Mesenchymal stem cell (in vitro differentiated cells and primary cell): Measurements from ENCODE around the gene SYT6.

Experiments
- DNase-seq: peaks from one replicate; pipeline ENCODE4 v3.0.0-alpha.2; 2013
- H2AFZ ChIP-seq: one replicate; pipeline ENCODE4 v1.6.1; 2013; ENCODE audit warnings: low read depth, mild to moderate bottlenecking, control low read depth, inconsistent platforms, low read length, moderate library complexity
- H2AK5ac ChIP-seq: 2 replicates; pipeline ENCODE4 v1.6.1; 2013; ENCODE audit warnings: low read length, moderate library complexity, mild to moderate bottlenecking, inconsistent platforms; ENCODE audit not compliant: severe bottlenecking
- H2BK120ac ChIP-seq: one replicate; pipeline ENCODE4 v1.6.1; 2013; ENCODE audit warnings: low read depth, mild to moderate bottlenecking, inconsistent platforms, low read length, moderate library complexity
- H2BK12ac ChIP-seq, 2 experiments: one replicate each; pipeline ENCODE4 v1.6.1; 2013; ENCODE audit warnings: inconsistent platforms in 2 of 2, low read length in 2 of 2, mild to moderate bottlenecking in 2 of 2, moderate library complexity in 2 of 2, control low read depth in 1 of 2
- H2BK15ac ChIP-seq: one replicate; pipeline ENCODE4 v1.6.1; 2013; ENCODE audit warnings: mild to moderate bottlenecking, low read depth, inconsistent platforms; ENCODE audit not compliant: poor library complexity, severe bottlenecking
- H2BK5ac ChIP-seq: 2 replicates; pipeline ENCODE4 v1.6.1; 2013; ENCODE audit warnings: low read depth, mild to moderate bottlenecking, low read length, control low read depth, inconsistent platforms; ENCODE audit not compliant: poor library complexity, severe bottlenecking
- H3K14ac ChIP-seq, 2 experiments: one replicate each; pipeline ENCODE4 v1.6.1; 2013; ENCODE audit warnings: inconsistent platforms in 2 of 2, low read length in 2 of 2, control low read depth in 1 of 2, mild to moderate bottlenecking in 1 of 2, moderate library complexity in 1 of 2
- H3K18ac ChIP-seq, 2 experiments: one replicate each; pipeline ENCODE4 v1.6.1; 2013; ENCODE audit warnings: inconsistent platforms in 2 of 2, low read length in 2 of 2, control low read depth in 1 of 2, low read depth in 1 of 2, mild to moderate bottlenecking in 1 of 2
- H3K23ac ChIP-seq, 2 experiments: one replicate each; pipeline ENCODE4 v1.6.1; 2013; ENCODE audit warnings: inconsistent platforms in 2 of 2, low read length in 2 of 2, mild to moderate bottlenecking in 2 of 2, moderate library complexity in 2 of 2, control low read depth in 1 of 2
- H3K27ac ChIP-seq: 2 replicates; pipeline ENCODE4 v1.5.1; 2013; ENCODE audit warnings: mild to moderate bottlenecking, moderate library complexity, low read length, control low read depth, inconsistent platforms; ENCODE audit not compliant: poor library complexity, severe bottlenecking
- H3K27me3 ChIP-seq, 2 experiments: 2 replicates each; pipeline versions ENCODE4 v1.6.1 to v1.7.0; 2013; ENCODE audit warnings: low read length in 2 of 2, mild to moderate bottlenecking in 2 of 2, moderate library complexity in 2 of 2, control low read depth in 1 of 2, inconsistent platforms in 1 of 2; ENCODE audit not compliant: control insufficient read depth in 1 of 2, insufficient read depth in 1 of 2
- H3K36me3 ChIP-seq, 2 experiments: 2 replicates each; pipeline versions ENCODE4 v1.6.1 to v1.7.0; 2013; ENCODE audit warnings: low read length in 2 of 2, control low read depth in 1 of 2, inconsistent platforms in 1 of 2, low read depth in 1 of 2, mild to moderate bottlenecking in 1 of 2; ENCODE audit not compliant: insufficient read depth in 2 of 2, control insufficient read depth in 1 of 2
- H3K4ac ChIP-seq, 2 experiments: one replicate each; pipeline ENCODE4 v1.6.1; 2013; ENCODE audit warnings: inconsistent platforms in 2 of 2, low read length in 2 of 2, mild to moderate bottlenecking in 2 of 2, moderate library complexity in 2 of 2, control low read depth in 1 of 2, low read depth in 1 of 2
- H3K4me1 ChIP-seq: 2 replicates; pipeline ENCODE4 v1.6.1; 2013; ENCODE audit warnings: low read depth, low read length, control low read depth; ENCODE audit not compliant: control insufficient read depth, insufficient read depth
- H3K4me2 ChIP-seq: 2 replicates; pipeline ENCODE4 v1.6.1; 2013; ENCODE audit warnings: low read length, mild to moderate bottlenecking, inconsistent platforms; ENCODE audit not compliant: poor library complexity, severe bottlenecking
- H3K4me3 ChIP-seq, 2 experiments: 2 replicates each; pipeline versions ENCODE4 v1.5.1 to v1.7.0; 2013; ENCODE audit warnings: low read length in 2 of 2, mild to moderate bottlenecking in 2 of 2, control low read depth in 1 of 2, low read depth in 1 of 2; ENCODE audit not compliant: insufficient read depth in 1 of 2
- H3K79me1 ChIP-seq: replicated peaks from 2 replicates; pipeline ENCODE4 v1.6.1; 2013; ENCODE audit warnings: mild to moderate bottlenecking, control low read depth, low read length, inconsistent platforms; ENCODE audit not compliant: poor library complexity, severe bottlenecking
- H3K9ac ChIP-seq: 2 replicates; pipeline ENCODE4 v1.7.0; 2013; ENCODE audit warnings: mild to moderate bottlenecking, low read length, moderate library complexity
- H3K9me3 ChIP-seq: 2 replicates; pipeline ENCODE4 v1.7.0; 2013; ENCODE audit warnings: mild to moderate bottlenecking, low read length; ENCODE audit not compliant: control insufficient read depth
- H4K8ac ChIP-seq: one replicate; pipeline ENCODE4 v1.6.1; 2013; ENCODE audit warnings: inconsistent platforms, mild to moderate bottlenecking, low read length, moderate library complexity
- H4K91ac ChIP-seq: one replicate; pipeline ENCODE4 v1.6.1; 2013; ENCODE audit warnings: mild to moderate bottlenecking, low read length, inconsistent platforms
- WGBS: methylation state at CpG from one replicate; pipeline ENCODE4 v1.1.7; 2013; ENCODE audit warnings: mixed read lengths; 5-methylcytosine and 5-hydroxymethylcytosine counted together

Gene SYT6

DNA sequence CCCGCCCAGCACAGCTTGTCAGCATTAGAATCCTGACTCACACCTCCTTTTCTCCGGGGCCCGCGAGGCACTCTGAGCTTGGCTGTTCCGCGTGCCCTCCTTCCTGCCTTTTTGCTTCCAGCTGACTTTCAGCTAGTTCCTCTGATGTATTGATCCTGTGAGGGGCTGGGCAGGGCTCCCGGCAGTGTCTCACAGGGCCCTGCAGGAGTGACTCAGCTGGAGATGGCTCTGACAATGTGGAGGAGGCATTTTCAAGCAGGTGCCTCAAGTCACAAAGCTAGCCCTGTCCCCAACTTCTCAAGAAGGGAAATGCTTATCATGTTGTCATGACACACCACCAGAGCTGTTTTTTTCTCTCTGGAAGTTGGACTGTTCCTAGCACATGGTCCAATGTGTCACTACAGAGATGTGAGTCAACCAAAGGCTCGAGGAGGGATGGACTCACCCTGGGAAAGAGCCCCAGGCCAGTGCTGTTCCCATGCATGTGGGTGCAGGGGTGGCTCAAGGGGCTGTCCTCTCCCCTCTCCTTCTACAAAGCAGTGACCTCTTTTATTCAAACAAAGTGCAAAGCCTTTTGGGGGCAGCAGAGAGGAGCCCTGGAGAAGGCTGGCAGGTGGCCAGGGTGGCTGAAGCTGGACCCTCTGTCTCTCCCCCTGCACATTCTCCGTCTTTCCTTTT lies 30.6 kb downstream of the SYT6 start:
- DNase-seq: peak; percentile 10
- H3K4me3 ChIP-seq: no peak overlapping the region
- H2BK120ac ChIP-seq: no peak overlapping the region
- H4K91ac ChIP-seq: no peak overlapping the region
- no peak overlapping the region for H4K8ac ChIP-seq
- peak overlapping the region; percentile 70 for H3K9ac ChIP-seq
- H3K4me1 ChIP-seq: peaks cover 4% of the 10 kb centered on the region
- no peak overlapping the region for H3K18ac ChIP-seq
- no peak overlapping the region for H2AK5ac ChIP-seq
- WGBS: 50% methylated on average over 9 of the region's 9 CpGs
- H3K79me1 ChIP-seq: no peaks in the 10 kb centered on the region
- no peak overlapping the region for H3K4ac ChIP-seq
- H3K27me3 ChIP-seq: peaks cover 9 to 19% of the 10 kb centered on the region in 2 experiments
- H3K27ac ChIP-seq: no peak overlapping the region
- H3K23ac ChIP-seq: no peak overlapping the region
- H3K14ac ChIP-seq: no peak overlapping the region
- no peak overlapping the region for H2BK5ac ChIP-seq
- H3K9me3 ChIP-seq: no peaks in the 10 kb centered on the region
- no peak overlapping the region for H3K4me2 ChIP-seq
- no peak overlapping the region for H2BK12ac ChIP-seq
- H2AFZ ChIP-seq: no peak overlapping the region
- no peak overlapping the region for H2BK15ac ChIP-seq
- no peaks in the 10 kb centered on the region for H3K36me3 ChIP-seq

DNA sequence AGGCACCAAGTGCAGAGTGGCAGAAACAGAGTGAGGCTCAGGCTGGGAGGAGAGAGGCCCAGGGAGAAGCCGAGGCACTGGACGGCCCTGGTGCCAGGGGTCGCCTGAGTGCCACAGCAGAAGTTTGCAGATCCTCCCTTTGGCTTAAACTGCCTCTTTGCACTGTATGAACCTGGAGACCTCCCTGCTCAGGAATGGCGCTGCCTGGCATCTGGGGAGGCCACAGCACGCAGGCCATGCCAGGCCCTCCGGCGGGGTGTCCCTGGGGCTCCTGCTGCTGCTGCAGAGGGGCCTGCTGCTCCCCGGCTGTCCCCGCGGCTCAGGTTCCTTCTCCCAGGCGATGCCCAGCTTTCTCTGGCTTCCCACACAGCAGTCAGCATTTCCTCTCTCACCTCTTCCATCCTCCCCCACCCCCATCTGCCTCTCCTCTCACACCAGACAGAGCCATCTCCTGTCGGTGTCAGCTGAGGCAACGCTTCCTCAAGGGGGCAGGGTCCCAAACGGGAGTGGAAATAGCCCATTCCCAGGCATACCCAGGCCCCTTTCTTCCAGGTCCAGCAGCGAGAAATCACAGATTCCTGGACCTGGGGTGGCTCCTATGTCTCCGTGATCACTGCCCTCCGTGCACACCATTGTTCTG lies 35.2 kb downstream of the SYT6 start:
- H3K27me3 ChIP-seq: peaks cover 6 to 32% of the 10 kb centered on the region in 2 experiments
- no peak overlapping the region for H4K91ac ChIP-seq
- no peak overlapping the region for H3K23ac ChIP-seq
- 63% methylated on average over 17 of the region's 17 CpGs for WGBS
- H3K36me3 ChIP-seq: no peaks in the 10 kb centered on the region
- H3K9me3 ChIP-seq: no peaks in the 10 kb centered on the region
- H2AFZ ChIP-seq: no peak overlapping the region
- H2BK12ac ChIP-seq: no peak overlapping the region
- H3K4me3 ChIP-seq: no peak overlapping the region
- H2AK5ac ChIP-seq: no peak overlapping the region
- no peak overlapping the region for H2BK5ac ChIP-seq
- H3K9ac ChIP-seq: no peak overlapping the region
- no peak overlapping the region for H3K4me2 ChIP-seq
- no peak overlapping the region for H2BK120ac ChIP-seq
- H3K14ac ChIP-seq: no peak overlapping the region
- H3K27ac ChIP-seq: no peak overlapping the region
- H3K4me1 ChIP-seq: peaks cover 6% of the 10 kb centered on the region
- no peak overlapping the region for H3K4ac ChIP-seq
- H4K8ac ChIP-seq: no peak overlapping the region
- no peak overlapping the region for H3K18ac ChIP-seq
- H2BK15ac ChIP-seq: no peak overlapping the region
- H3K79me1 ChIP-seq: no peaks in the 10 kb centered on the region
- DNase-seq: no peak

DNA sequence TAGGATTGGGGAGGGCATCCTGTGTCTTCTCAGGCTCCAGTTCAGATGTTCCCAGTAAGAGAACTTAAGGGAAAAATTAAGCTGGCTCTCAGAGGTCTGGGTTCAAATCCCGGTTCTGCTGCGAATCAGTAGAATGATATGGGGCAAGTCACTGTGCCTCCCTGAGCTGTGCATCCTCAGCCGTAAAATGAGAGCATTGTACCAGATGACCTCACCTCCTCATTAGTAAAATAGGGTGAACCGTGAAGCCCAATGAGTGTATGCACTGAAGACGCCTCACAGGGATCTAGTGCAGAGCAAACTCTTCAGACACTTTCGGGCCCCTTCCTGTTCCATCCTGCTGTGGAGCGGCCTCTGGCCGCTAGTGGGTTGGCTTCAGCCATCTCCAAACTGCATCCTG lies 36.0 kb downstream of the SYT6 start:
- Histone ChIP-seq H3K4me3 (no peak overlapping the region), H4K8ac (no peak overlapping the region), H3K4ac (no peak overlapping the region), H3K79me1 (no peaks in the 10 kb centered on the region), H2BK12ac (no peak overlapping the region), H3K14ac (no peak overlapping the region), H3K27ac (no peak overlapping the region), H3K9ac (no peak overlapping the region), H2BK5ac (no peak overlapping the region), H3K23ac (no peak overlapping the region), H3K18ac (no peak overlapping the region), H2AFZ (no peak overlapping the region), H3K36me3 (no peaks in the 10 kb centered on the region), H3K9me3 (no peaks in the 10 kb centered on the region), H2BK15ac (no peak overlapping the region), H3K27me3 (peaks cover 6 to 39% of the 10 kb centered on the region in 2 experiments), H2BK120ac (no peak overlapping the region), H3K4me1 (peaks cover 5% of the 10 kb centered on the region), H2AK5ac (no peak overlapping the region), H4K91ac (no peak overlapping the region), H3K4me2 (no peak overlapping the region)
- no peak for DNase-seq
- WGBS: 86% methylated on average over 8 of the region's 8 CpGs

DNA sequence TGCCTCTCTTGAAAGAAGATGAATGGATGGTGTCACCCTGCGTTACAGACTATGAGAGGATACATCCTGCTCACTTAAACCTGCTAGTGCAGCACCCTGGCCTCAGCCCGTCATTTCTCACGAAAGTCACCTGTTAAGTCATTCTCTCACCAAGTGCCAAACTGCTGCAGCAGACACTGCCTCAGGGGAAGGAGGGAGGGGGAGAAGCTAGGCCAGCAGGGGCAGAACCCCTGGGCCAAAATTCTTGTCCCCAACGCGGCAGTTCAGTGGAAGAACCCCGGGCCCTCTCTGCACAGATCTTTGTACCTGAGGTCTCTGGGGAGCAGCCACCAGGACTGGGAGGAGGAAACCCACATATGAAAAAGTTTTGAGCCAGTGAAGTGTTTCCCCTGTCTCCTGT lies 37.6 kb downstream of the SYT6 start:
- Histone ChIP-seq H3K9ac (no peak overlapping the region), H2BK120ac (no peak overlapping the region), H2BK5ac (no peak overlapping the region), H2AFZ (no peak overlapping the region), H4K91ac (no peak overlapping the region), H2BK15ac (no peak overlapping the region), H3K18ac (no peak overlapping the region), H3K4ac (no peak overlapping the region), H3K4me1 (peaks cover 15% of the 10 kb centered on the region), H3K27ac (no peak overlapping the region), H2BK12ac (no peak overlapping the region), H3K36me3 (no peaks in the 10 kb centered on the region), H3K9me3 (no peaks in the 10 kb centered on the region), H3K4me2 (no peak overlapping the region), H3K27me3 (peaks cover 6 to 50% of the 10 kb centered on the region in 2 experiments), H4K8ac (no peak overlapping the region), H3K79me1 (no peaks in the 10 kb centered on the region), H3K4me3 (no peak overlapping the region), H3K23ac (no peak overlapping the region), H2AK5ac (no peak overlapping the region), H3K14ac (no peak overlapping the region)
- no peak for DNase-seq
- WGBS: 76% methylated on average over 4 of the region's 6 CpGs
